SK-N-DZ (cell line): ENCODE measurements around the gene HAGH.
A peak's percentile ranks its signal among the peaks of the same experiment; 100 is the strongest.

Source experiments
- DNase-seq: peaks from one replicate; pipeline ENCODE4 v3.0.0-alpha.2; 2015; ENCODE audit warnings: low spot score

The HAGH gene

DNA sequence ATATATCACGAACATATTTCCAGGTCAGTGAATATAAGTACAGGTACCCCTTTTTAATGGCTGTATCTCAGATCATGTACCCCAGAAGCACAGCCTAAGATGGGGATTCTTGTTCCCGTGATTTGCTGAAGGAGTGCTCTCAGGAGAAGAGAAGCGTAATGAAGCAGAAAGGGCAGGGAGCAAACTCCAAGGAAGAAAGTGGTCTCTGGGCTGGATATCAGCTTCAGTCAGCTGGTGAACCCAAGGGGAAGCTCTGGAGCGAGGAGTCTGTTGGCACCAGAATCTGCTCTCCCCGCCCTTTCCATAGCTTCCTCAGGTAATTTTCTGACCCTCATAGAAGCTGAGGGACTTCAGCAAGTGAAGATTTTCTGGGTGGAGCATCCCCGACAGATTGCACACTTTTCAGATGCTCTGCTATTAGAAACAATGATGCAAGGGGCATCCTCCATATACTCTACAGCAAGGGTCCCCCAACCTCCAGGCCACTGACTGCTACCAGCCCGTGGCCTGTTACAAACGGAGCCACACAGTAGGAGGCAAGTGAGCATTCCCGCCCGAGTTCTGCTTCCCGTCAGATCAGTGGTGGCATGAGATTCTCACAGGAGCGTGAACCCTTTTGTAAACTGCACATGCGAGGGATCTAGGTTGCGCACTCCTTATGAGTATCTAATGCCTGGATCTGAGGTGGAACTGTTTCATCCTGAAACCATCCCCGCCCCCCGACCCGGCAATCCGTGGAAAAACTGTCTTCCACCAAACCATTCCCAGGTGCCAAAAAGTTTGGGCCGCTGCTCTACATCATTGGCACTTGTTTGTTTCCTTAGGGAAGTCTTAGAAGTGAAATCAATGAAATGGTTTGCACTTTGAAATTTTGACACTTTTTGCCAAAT, 4.8 kb upstream of the HAGH start:
- no peak for DNase-seq

DNA sequence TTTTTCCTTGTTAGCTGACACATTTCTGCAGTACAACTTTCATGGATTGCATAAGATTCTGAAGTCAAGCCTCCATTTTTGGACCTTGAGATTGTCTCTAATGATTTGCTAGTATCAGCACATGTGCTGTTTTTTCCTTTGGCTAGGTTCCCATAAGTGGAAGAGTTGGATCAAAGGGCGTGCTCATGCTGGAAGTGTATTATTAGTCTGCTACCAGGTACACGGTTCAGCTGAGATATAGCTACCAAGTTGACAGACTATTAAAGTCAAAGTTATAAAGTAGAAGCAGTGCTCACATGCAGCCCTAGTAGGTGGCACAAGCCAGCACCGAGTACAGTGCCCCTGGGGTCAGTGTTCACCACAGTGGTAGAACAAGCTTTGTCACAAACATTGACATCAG, 3.6 kb upstream of the HAGH start:
- DNase-seq = no peak

DNA sequence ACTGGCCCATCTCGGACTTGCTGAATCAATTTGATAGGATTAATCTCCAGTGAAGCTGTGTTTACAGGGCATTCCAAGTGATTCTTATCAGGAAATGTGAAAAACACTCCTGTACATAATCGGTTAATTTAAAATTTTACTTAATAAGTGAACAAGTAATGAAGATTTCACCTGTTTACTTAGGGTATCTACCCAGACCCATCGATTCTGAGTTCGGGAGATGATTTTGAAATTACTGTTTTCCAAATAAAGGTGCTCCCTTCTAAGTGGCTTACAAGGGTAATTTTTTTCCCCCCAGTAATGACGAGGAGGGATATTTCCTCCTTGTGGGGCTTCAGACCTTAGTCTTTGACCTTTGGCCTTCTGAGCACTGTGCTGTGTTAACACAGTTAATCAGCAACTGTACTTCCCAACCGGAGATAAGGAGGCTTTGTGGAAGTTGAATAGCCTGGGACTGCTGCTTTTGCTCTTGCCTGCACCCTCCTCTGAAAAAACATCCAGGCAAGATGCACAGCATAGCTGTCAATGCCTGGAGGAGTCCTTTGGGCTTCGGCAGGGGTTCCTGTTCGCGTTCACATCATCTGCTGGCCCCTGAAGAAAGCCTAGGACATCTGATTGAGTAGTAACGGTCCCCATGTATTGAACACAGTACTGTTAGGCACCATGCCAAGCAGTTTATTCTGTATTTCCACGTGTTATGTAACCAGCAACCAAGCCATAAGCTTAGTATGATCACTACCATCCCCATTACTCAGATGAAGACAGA, 2.2 kb upstream of the HAGH start:
- no peak for DNase-seq

DNA sequence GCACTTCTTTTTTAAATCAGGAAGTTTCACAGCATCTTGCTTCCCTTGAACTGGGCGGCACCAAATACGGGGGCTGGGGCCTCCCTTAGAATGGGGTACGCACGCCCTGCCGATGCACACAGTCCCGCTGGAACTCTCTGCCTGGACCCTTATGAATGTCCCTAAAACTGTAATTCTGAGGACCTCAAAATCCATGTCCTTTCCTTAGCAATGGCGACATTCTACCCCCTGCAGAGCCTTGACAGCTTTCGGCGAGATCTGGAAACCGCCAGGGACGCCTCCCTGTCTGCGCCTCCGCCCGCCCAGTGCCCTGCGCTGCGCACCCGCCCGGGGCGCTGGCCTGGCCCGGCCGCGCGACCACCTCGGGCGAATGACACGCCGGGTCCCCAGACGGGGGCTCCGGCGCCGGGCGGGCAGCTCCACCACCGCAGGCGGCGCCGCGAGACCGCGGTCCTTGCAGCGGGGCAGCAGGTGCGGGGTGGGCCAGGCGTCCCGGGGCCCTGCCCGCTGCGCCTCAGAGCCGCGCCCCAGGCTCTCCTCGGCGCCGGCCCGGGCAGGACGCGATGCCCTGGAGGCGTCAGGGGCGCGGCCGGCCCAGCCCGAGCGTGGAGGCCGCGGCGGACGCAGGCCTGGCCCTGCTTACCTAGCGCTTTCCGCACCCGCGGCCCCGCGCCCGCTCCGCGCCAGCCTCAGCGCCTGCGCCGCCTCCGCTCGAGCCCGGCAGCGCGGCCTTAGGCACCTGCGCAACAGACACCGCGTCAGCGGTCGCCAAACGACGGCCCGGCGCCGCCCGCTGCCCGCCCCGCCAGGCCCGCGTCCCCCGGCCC, 548 bp downstream of the HAGH start:
- peak; percentile 53 for DNase-seq

DNA sequence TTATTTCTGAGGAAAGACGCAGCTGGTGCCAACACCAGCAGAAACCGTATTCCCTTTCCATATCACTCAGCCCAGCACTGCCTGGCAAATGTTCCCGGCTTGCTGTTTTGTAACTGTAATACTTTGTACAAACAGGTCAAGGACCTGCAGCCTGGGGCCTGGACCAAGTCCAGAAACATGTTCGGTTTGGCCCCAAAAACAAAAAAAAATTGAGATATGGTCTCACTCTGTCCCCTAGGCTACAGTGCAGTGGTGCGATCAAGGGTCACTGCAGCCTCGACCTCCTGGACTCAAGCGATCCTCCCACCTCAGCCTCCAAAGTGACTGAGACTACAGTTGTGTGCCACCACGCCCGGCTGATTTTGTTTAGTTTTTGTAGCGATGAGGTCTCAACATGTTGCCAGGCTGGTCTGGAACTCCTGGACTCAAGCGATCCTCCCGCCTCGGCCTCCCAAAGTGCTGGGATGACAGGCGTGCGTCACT, 1.2 kb downstream of the HAGH start:
- DNase-seq = no peak

DNA sequence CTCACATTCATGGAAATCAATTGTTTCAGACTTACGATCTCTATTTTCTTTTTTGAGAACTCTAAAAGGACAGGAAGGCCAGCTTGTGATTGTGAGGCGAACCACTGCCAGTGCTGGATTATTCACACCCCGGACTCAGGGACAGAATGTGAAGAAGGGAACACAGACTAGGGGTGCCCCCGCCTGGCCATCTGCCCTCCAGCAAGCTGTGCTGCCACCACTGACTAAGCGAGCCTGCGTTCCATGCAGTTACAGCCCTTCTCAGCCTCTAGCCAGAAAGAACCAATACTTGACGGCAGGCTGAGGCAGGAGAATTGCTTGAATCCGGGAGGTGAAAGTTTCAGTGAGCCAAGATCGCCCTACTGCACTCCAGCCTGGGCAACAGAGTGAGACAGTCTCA, 2.8 kb downstream of the HAGH start:
- DNase-seq = no peak

DNA sequence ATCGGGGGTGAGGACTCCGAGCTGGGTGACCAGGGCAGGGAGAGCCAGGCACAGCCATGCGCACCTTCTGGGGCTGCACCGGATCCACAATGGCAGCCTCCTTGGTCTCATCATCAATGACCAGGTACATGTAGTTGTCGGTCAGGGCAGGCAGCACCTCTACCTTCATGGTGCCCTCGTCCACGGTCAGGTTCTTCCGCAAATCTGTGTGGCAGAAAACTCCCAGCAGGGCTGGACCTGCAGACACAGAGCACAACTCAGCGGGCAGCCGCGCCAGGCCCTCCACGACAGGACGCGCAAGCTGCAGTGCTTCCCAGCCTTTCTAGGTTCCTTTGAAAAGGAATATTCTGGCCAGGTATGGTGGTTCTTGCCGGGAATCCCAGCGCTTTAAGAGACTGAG, 3.8 kb downstream of the HAGH start:
- no peak for DNase-seq

DNA sequence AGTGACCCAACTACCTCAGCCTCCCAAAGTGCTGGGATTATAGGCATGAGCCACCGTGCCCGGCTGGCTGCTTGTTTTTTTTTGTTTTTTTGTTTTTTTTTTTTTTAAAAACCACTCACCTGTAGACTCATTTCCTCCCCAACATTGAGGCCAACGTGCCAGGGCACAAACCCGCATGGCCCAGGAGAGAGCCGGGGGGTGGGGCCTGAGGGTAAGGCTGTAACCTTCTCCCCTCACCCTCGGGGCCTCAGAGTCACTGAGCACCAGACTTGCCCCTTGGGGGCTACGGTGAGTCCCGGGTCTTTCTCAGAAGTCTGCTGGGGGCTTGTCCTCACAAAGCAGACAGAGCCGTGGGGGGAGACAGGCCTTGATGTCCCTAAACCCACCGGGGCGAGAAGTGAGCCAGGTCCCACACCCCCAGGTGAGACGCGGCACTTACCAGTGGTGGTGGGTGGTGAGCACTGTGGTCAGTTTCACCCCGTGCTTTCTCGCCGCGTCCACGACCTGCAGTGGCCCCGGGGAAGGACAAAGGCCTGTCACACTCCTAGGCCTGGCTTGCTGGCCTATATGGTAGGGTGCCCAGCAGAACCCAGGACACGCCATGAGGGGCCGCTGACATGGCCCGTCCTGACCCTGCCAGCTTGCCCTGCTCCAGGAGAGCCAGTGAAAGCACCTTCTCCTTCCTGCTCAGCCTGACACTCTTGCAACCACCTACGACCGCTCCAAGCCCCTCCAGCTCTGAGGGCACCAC, 4.6 kb downstream of the HAGH start:
- DNase-seq = no peak

DNA sequence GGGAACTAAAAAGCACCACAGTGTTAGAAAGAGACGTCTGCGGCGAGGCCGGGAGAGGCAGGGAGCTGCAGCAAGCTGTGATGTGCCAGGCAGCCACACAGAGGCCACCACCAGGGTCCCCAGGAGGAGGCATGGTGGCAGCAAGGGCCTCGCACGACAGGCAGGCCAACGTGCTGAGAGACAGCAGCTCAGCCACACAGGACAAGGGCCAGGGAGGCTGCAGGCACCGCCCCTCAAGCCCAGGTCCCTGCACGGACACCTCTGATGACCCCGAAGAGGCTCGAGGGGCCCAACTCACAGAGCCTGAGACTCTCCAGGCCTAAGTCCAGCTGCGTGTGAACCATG, 5.7 kb downstream of the HAGH start:
- DNase-seq = no peak

DNA sequence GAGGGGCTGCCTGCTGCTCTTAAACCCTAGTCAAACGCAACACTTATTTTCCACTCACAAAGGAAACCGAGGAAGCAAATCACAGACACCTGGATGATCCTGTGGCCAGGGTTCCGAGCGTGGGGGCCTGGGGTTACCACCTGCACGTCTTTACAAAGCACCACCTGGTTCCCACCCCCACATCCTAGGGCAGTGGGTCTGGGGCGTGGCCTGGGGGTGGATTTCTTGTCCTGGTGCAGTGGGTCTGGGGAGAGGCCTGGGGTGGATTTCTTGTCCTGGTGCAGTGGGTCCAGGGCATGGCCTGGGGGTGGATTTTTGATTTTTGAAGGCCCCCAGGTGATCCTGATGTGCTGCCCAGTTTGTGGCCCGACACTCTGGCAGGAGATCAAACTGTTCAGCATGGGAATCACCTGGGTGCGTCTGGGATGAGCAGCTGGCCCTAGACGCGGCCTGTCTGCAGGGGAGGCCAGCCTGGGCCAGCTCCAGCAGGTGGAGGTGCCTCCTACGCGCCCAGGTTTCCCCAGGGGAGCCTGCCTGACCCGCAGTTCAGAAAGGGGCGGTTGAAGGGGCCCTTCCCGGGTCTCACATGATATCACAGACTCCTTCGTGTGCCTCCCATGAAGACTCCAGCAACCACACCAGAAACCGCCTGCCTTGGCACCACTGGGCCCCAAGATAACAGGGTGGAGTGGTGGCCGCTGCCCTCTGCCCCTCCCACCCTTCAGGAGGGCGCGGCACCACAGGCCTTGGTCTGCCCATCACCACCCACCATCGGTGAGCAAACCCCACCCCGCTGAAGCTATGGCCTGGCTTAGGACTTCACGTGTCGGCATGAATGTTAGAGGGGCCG, 6.3 kb downstream of the HAGH start:
- no peak for DNase-seq

DNA sequence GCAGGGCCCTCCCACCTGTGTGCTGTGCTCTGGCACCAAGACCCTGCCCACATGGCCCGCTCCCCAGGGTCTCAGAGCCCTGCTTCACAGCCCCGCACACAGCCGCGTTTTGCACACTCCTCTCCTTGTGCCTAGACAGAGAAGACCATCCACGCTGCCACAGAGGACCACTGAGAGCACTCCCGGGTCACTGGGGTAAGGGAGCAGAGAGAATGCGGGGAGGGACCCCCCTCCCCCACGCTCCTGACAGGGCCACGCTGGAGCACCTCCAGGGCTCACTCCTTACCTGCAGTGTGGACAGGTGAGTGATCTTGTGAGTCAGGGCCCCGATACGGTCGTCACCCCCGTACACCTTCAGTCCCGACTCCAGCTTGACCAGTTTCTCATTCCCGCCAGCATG, 7.0 kb downstream of the HAGH start:
- DNase-seq = no peak

DNA sequence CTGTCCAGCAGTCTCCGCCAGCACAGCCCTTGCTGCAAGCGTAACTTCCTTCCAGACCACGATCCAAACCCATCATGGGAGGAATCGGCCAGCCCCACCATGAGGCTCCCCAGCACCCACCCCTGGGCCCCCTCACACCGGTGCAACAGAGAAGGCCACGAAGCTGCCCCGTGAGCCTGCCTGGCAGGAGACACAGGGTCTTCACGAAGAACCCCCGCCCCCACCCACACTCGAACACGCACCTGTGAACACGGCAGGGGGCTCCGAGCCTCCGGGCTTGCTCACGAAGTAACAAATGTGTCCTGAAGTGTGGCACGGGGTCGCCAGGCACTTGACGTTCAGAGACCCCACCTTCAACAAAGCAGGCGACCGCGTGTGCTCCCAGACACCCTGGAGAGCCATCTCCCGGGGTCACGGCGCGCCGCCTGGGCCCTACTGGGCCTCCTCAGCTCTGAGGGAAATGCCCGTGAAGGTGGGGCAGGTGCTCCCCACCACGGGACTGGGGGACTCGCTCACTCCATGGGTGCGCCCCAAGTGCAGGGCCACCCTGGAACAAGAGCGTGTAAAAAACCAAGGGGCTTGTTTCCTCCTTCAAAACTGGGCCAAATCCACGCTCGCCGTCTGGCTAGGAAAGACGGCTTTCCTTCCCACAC, 7.6 kb downstream of the HAGH start:
- no peak for DNase-seq

DNA sequence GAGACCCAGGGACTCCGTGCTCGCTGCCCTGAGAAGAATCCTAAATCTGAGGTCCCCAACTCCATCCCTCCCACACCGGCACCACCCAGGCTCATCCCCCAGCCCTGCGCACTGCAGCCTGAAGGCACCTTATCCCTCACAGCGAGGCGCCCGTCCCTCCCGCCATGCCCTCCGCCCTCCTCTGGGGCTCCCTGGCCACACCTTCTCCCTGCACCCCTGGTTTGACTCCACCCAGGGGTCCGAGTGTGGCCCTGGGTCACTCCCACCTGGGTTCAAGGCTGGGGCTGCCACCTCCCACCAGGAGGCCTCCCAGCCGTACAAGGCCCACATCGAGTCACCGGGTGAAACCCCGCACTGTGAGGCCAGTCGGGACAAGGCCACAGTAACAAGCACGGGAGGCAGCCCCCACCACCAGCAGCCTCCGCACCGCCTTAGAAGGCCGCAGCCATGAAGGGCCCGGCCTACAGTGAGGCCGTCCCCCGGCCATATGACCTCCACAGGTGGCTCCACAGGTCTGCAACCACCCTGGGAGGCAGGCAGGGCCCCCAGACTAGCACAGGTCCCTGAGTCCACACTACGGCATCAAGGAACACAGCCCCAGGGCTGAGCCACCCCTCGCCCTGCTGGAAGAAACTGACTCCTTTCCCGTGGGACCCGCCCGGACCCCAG, 8.3 kb downstream of the HAGH start:
- DNase-seq = no peak

DNA sequence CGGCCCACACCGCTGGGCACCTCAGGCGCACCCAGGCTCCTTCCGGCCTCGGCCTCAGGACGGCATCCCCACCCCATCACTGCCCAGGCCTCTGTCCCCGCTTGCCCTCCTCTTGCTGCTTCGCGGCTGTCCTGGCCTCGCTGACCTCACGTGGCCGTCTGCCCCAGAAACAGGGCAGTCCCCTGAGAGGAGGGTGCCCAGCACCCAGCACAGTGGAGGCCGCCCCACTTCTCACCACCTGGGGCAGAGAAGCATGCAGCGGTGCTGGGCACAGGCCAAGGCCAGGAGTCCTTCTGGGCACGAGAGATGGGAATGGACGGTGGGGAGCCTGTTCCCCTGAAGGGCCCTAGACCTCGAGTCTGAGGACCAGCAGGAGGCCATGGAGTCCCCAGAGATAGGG, 8.9 kb downstream of the HAGH start:
- no peak for DNase-seq

DNA sequence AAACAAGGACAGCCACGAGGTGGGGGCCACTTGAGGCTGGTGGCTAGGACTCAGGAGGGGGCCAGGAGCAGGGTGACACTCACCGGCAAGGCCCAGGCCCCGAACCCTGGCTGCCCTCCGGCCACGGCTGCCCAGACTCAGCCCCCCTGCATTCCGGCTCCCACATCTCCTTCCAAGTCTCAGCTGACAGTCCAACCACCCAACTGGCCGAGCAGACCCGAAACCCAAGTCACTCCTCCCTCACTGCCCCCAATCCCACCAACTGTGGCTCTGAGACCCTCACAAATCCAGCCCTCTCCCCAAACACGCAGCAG, 9.4 kb downstream of the HAGH start:
- no peak for DNase-seq

DNA sequence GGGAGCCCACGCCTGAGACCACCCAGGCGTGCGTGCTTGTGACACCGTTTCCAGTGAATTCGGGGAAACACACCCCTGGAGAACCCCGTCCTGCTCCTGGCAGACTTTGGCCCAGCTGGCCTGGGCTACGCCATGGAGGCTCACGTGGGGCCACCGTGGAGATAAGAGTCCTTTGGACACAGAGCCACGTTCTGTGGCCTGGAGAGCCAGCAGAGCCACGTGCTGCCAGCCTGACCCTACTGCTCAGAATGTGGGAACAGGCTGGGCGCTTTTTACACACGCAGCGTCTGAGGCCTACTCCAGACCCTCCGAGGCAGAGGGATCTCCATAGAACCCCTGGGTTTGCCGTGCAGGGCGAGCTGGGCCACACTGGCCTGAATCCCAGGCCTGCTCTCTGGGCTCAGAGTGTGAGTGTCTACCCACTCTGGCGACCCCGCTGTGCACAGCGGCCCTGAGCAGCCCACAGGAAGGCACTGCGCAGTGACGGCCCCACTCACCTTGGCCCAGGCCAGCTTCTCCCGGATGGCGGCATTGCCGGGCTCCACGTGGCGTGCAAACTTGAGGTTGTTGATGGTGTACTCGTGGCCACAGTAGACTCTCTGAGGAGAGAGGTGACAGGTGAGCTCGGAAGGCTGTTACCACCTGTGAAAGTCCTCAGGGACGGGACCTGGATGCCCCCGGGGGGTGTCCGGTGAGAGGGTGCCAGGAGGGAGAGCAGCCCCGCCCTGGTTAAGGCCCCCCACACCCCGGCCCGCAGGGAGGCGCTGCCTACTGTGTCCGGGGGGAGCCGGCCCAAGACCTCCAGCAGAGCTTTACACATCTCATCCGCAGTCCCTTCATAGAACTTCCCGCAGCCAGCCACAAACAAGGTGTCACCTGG, 10.0 kb downstream of the HAGH start:
- no peak for DNase-seq

DNA sequence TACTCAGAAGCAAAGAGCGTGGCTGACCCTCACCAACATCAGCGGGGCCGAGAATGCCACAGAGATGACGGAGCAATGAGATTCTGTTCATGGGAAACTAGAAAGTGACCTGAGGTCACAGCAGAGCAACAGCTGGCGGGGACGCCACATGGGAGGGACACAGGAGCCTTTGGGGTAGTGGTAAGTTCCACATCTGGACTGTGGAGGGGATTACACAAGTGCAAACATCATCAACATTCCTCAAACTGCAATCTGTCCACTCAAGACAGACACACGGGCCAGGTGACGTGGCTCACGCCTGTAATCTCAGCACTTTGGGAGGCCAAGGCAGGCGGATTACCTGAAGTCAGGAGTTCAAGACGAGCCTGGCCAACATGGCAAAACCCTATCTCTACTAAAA, 11.2 kb downstream of the HAGH start:
- no peak for DNase-seq

DNA sequence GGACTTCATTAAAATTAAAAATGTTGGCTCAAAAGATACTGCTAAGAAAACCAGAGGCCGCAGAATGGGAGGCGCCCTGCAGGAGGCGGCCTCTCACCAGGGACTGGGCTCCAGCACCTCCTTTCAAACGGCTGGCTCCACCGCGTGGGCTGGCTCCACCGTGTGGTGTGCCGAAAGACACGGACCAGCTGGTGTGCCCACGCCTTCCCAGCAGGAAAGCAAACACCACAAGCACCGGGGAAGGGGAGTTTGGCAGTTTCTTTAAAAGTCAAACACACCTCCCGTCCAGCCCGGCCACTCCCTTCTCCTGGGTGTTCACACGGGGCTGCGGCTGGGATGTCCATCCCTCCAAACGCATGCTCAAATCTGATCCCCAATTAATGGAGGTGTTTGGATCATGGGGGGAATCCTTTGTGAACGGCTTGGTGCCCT, 13.9 kb downstream of the HAGH start:
- peak; percentile 50 for DNase-seq
